Endodermal cell (in vitro differentiated cells): ENCODE data around the gene HLA-DQA1. TPM values are rescaled to one million over a fixed set of nuclear protein-coding genes. Genes with fewer than 3 reads are reported as not detected.

Source experiments
- DNase-seq: peaks from one replicate; pipeline ENCODE4 v3.0.0-alpha.2; 2017
- H3K27ac ChIP-seq: 2 replicates; pipeline ENCODE4 v1.5.1; 2013; ENCODE audit warnings: mild to moderate bottlenecking, low read depth, low read length, moderate library complexity
- H3K27me3 ChIP-seq: 2 replicates; pipeline ENCODE4 v1.6.1; 2013; ENCODE audit warnings: mild to moderate bottlenecking, low read length, moderate library complexity; ENCODE audit not compliant: insufficient read depth, control insufficient read depth, poor library complexity, severe bottlenecking
- H3K36me3 ChIP-seq: 2 replicates; pipeline ENCODE4 v1.7.0; 2013; ENCODE audit warnings: mild to moderate bottlenecking, low read length, moderate library complexity; ENCODE audit not compliant: control insufficient read depth, insufficient read depth
- H3K4me1 ChIP-seq: one replicate; pipeline ENCODE4 v1.7.0; 2013; ENCODE audit warnings: low read length; ENCODE audit not compliant: control insufficient read depth, insufficient read depth
- H3K4me3 ChIP-seq: 2 replicates; pipeline ENCODE4 v1.5.1; 2013; ENCODE audit warnings: mild to moderate bottlenecking, low read length, moderate library complexity
- H3K9ac ChIP-seq: 2 replicates; pipeline ENCODE4 v1.6.1; 2013; ENCODE audit warnings: mild to moderate bottlenecking, low read length, moderate library complexity; ENCODE audit not compliant: poor library complexity, severe bottlenecking; ENCODE audit errors: extremely low read depth
- H3K9me3 ChIP-seq: 2 replicates; pipeline ENCODE4 v1.6.1; 2013; ENCODE audit warnings: mild to moderate bottlenecking, low read length, moderate library complexity; ENCODE audit not compliant: control insufficient read depth
- H3K27ac Mint-ChIP-seq: 2 replicates; pipeline ENCODE4 v1.8.0; 2020; ENCODE audit warnings: mixed read lengths
- H3K27me3 Mint-ChIP-seq: 2 replicates; pipeline ENCODE4 v1.8.0; 2021; ENCODE audit warnings: mild to moderate bottlenecking, mixed read lengths; ENCODE audit not compliant: insufficient read depth
- H3K36me3 Mint-ChIP-seq: 2 replicates; pipeline ENCODE4 v1.8.0; 2020; ENCODE audit warnings: low read depth, mixed read lengths
- H3K4me1 Mint-ChIP-seq: 2 replicates; pipeline ENCODE4 v1.8.0; 2020; ENCODE audit warnings: mixed read lengths
- H3K4me3 Mint-ChIP-seq: 2 replicates; pipeline ENCODE4 v1.8.0; 2020; ENCODE audit warnings: mild to moderate bottlenecking, moderate library complexity, mixed read lengths
- H3K9me3 Mint-ChIP-seq: 2 replicates; pipeline ENCODE4 v1.8.0; 2020; ENCODE audit warnings: mild to moderate bottlenecking, mixed read lengths
- CTCF ChIP-seq: fragments of 200-600 bp; sonication (generic); conservative IDR thresholded peaks from 2 replicates; pipeline ENCODE4 v1.5.0; 2021; ENCODE audit warnings: antibody characterized with exemption, mild to moderate bottlenecking
- WGBS, 2 experiments: methylation state at CpG; one replicate each; pipeline versions ENCODE4 v1.1.5 to v1.1.7; 2013; ENCODE audit warnings: missing lambda C conversion rate in 2 of 2, mixed read lengths in 1 of 2; ENCODE audit not compliant: insufficient coverage in 1 of 2, insufficient read length in 1 of 2; 5-methylcytosine and 5-hydroxymethylcytosine counted together
- total RNA-seq, 2 donors: library from RNA; stranded (reverse); fragmentation: NEBNext Ultra II Directional in 1 of 2; extraction: Animal tissue kit (Norgen Biotek cat#: 25700) in 1 of 2; gene quantifications; 2 replicates in 1 of 2; 3 replicates in 1 of 2; pipeline ENCODE4 v1.2.1, GENCODE V29; 2021

HLA-DQA1 gene
- total RNA-seq, 2 donors from 2014 or later: 0.97 TPM; not detected in 1

GRCh38 chr6:32602383-32602782 lies 34.8 kb upstream of the HLA-DQA1 start:
- Histone ChIP-seq H3K4me3 (no peak overlapping the region), H3K9ac (no peak overlapping the region), H3K9me3 (peaks cover 18% of the 10 kb centered on the region), H3K36me3 (no peaks in the 10 kb centered on the region), H3K4me1 (no peaks in the 10 kb centered on the region), H3K27ac (no peak overlapping the region), H3K27me3 (no peaks in the 10 kb centered on the region)
- TF ChIP-seq CTCF: no peak
- H3K4me3 Mint-ChIP-seq: no peak overlapping the region
- peaks cover 5% of the 10 kb centered on the region for H3K27me3 Mint-ChIP-seq
- no peak for DNase-seq
- H3K9me3 Mint-ChIP-seq: peaks cover 21% of the 10 kb centered on the region
- H3K4me1 Mint-ChIP-seq: no peaks in the 10 kb centered on the region
- H3K27ac Mint-ChIP-seq: no peak overlapping the region
- 70 to 72% methylated on average over 3 of the region's 3 CpGs for WGBS, 2 experiments
- no peaks in the 10 kb centered on the region for H3K36me3 Mint-ChIP-seq

DNA sequence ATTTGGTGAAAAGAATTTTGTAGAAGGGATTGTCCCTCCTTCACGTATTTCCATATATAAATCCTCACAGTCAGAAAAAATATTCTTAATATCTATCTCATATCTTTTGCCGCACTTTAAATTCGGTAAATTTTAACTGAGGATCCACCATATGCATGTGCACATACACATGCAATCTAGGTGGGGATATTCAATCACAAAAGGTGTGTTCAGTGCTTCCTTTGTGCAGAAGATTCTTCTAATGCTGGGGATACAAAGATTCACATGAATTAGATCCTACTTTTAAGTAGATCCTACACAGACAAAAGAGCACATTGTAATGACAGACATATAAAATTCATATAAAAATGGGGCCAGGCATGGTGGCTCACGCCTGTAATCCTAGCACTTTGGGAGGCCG lies 34.0 kb upstream of the HLA-DQA1 start:
- Mint-ChIP-seq H3K36me3 (no peaks in the 10 kb centered on the region), H3K9me3 (peaks cover 21% of the 10 kb centered on the region), H3K27me3 (peaks cover 7% of the 10 kb centered on the region), H3K4me3 (no peak overlapping the region), H3K27ac (no peak overlapping the region), H3K4me1 (no peaks in the 10 kb centered on the region)
- Histone ChIP-seq H3K36me3 (no peaks in the 10 kb centered on the region), H3K4me3 (no peak overlapping the region), H3K9me3 (peaks cover 14% of the 10 kb centered on the region), H3K9ac (no peak overlapping the region), H3K27ac (no peak overlapping the region), H3K27me3 (no peaks in the 10 kb centered on the region), H3K4me1 (no peaks in the 10 kb centered on the region)
- no peak for DNase-seq
- TF ChIP-seq CTCF: no peak
- 60 to 85% methylated on average over 2 to 5 of the region's 5 CpGs for WGBS, 2 experiments

- Histone ChIP-seq H3K4me1 (no peaks in the 10 kb centered on the region), H3K4me3 (no peak overlapping the region), H3K9ac (no peak overlapping the region), H3K27me3 (no peaks in the 10 kb centered on the region), H3K36me3 (no peaks in the 10 kb centered on the region), H3K9me3 (peaks cover 8% of the 10 kb centered on the region), H3K27ac (no peak overlapping the region)
- Mint-ChIP-seq H3K4me1 (no peaks in the 10 kb centered on the region), H3K36me3 (no peaks in the 10 kb centered on the region), H3K27ac (no peak overlapping the region), H3K27me3 (peaks cover 7% of the 10 kb centered on the region), H3K4me3 (no peak overlapping the region), H3K9me3 (peaks cover 16% of the 10 kb centered on the region)
- no peak for DNase-seq
- TF ChIP-seq CTCF: no peak
- 38 to 51% methylated on average over 3 of the region's 3 CpGs for WGBS, 2 experiments
Observed at GRCh38 chr6:32603888-32604287, 33.3 kb upstream of the HLA-DQA1 start.
